GM21447 (cell line): ENCODE results near the gene ATRN.
"Not testable (repeated sequence)": the region's sequence is repeated elsewhere in the genome, so short reads cannot be mapped to it uniquely, and the experiment has no call there.

Experiments used
- ATAC-seq: cut with Tn5 transposase; IDR thresholded peaks from one replicate; pipeline ENCODE4 v1.9.1; 2021; ENCODE audit not compliant: unreplicated experiment

Gene ATRN

DNA sequence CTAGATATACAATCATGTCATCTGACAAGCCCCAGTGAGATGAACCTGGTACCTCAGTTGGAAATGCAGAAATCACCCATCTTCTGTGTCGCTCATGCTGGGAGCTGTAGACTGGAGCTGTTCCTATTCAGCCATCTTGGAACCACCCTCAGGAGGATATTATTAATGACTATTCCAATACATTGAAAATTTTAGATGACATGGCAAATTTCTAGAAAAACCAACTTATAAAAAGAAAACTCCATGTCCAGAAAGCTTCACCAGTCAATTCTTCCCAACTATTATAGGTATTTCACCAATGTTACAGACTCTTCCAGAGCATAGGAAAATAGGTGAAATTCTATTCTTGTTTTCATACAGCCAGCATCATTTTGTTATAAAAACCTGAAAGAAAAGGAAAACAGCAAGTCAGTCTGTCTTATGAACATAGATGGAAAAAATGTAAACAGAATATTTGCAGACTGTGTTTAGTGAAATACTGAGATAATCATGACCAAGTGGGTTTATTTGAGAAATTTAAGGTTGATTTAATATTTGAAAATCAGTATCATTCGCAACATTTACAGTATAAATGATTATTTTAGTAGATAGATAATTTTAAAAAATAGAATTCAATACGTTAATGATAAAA lies 43.3 kb downstream of the ATRN start:
- ATAC-seq: no peak

DNA sequence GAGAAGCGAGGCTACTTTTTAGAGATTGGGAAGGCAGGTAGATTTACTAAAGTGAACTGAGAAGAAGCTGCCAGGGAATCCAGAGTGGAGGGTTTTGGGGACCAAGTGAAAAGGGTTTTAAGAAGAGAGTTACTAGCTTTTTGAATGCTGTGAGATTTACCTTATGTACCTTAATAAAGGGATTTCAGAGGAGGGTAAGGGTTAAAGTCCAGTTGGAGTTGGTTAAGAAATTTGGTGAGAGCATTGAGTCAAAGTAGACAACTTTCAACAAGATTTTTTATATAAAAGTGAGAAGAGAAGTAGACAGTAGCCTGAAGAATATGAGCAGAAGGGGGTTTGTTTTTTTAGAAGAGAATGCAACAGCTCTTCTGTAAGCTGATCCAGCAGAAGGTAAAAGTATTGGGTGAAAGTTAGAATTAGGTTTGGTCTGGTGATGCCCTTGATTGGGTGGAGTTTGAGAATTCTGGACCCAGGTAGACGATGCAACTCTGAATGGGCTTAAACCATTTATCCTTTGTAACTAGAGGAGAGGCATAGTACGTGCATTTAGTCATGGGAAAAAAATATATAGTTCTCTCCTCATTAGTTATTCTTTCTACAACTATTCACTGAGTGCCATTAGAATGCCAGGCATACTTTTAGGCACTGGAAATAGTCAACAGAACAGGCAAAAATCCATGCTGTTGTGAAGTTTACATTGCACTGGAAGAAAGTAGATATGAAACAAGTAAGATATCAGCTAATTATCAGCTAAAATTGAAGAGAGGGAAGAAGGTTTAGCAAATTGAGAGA lies 44.8 kb downstream of the ATRN start:
- no peak for ATAC-seq

DNA sequence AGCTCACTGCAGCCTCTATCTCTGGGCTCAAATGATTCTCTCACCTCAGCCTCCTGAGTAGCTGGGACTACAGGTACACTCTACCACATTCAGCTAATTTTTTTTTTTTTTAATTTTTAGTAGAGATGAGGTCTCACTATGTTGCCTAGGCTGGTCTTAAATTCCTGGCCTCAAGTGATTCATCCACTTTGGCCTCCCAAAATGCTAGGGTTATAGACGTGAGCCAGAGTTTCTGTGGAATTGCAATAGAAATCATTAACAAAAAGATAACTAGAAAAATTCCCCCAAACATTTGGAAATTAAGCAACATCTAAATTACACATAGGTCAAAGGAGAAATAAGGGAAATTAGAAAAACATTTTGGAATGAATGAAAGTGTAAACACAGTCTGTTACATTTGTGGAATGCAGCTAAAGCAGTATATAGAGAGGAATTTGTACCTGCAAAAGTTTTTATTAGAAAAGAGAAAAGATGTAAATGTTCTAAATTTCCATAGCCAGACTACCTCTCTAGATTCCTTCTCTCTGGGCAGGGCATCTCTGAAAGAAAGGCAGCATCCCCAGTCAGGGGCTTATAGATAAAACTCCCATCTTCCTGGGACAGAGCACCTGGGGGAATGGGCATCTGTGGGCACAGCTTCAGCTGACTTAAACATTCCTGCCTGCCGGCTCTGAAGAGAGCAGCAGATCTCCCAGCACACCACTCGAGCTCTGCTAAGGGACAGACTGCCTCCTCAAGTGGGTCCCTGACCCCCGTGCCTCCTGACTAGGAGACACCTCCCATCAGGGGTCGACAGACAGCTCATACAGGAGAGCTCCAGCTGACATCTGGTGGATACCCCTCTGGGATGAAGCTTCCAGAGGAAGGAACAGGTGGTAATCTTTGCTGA lies 51.3 kb downstream of the ATRN start:
- no peak for ATAC-seq

DNA sequence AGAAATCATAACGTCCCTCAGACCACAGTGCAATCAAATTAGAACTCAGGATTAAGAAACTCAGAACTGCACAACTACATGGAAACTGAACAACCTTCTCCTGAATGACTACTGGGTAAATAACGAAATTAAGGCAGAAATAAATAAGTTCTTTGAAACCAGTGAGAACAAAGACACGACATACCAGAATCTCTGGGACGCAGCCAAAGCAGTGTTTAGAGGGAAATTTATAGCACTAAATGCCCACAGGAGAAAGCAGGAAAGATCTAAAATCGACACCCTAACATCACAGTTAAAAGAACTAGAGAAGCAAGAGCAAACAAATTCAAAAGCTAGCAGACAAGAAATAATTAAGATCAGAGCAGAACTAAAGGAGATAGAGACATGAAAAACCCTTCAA lies 53.9 kb downstream of the ATRN start:
- ATAC-seq: not testable (repeated sequence)

DNA sequence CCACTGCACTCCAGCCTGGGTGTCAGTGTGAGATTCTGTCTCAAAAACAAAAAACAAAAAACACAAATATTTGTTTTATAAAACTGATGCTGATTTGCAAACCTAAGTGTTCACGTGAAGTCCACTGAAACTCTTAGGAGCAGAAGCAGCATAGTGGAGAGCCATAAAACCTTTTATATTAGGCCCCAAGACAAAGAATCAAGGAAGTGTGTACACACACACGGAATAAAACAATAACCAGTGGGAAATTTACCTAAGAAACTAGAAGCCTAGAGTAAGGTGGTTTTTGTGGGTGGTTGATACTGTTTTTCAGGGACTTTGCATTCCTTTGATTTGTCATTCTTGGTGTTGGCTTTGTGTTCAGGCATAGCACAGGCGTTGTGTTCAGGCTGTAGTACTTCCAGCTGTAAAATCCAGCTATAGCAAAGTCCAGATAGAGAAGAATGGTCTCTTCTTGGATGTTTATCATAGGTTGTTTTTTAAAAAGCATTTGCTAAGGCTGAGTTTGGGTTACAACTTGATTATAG lies 61.3 kb downstream of the ATRN start:
- no peak for ATAC-seq

DNA sequence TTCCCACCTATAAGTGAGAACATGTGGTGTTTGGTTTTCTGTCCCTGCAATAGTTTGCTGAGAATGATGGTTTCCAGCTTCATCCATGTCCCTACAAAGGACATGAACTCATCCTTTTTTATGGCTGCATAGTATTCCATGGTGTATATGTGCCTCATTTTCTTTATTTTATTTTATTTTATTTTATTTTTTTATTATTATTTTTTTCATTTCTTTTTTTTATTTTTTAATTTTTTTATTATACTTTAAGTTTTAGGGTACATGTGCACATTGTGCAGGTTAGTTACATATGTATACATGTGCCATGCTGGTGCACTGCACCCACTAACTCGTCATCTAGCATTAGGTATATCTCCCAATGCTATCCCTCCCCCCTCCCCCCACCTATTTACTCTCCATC lies 66.9 kb downstream of the ATRN start:
- ATAC-seq: not testable (repeated sequence)

DNA sequence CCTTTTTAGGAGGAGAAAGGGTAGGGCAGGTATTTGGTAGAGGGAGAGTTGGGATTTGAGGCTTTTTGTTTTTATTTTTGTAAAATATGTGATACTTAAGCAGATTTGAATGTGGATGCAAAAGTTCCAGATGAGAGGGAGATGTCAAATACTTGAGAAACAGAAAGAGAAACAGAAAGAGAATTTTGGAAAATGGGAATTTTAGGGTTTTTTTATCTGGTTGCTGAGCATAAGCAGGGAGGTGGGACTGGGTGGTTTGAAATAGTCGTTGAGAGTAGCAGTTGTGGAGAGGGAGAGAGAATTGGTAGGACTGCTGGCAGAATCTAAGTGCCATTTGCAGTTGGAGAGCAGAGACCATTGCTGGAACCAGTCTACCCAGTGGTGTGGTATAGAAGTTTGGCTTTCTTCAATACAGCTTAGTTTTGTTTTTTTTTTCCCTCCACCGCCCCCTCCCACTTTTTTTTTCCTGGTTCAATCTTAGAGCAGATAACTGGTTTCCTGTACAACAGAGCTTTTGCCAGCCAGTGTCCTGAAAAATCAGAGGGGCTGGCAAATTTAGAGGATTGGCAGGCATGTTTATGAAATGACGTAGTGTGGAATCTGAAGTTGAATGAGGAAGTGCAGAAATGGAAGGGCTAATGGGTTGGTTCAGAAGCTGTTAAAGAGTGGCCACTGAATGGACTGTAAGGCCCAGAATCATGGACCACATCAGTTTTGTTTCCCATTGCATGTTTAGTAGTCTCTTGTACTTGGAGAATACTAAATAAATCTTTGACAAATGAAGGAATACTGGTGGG lies 68.7 kb downstream of the ATRN start:
- no peak for ATAC-seq

DNA sequence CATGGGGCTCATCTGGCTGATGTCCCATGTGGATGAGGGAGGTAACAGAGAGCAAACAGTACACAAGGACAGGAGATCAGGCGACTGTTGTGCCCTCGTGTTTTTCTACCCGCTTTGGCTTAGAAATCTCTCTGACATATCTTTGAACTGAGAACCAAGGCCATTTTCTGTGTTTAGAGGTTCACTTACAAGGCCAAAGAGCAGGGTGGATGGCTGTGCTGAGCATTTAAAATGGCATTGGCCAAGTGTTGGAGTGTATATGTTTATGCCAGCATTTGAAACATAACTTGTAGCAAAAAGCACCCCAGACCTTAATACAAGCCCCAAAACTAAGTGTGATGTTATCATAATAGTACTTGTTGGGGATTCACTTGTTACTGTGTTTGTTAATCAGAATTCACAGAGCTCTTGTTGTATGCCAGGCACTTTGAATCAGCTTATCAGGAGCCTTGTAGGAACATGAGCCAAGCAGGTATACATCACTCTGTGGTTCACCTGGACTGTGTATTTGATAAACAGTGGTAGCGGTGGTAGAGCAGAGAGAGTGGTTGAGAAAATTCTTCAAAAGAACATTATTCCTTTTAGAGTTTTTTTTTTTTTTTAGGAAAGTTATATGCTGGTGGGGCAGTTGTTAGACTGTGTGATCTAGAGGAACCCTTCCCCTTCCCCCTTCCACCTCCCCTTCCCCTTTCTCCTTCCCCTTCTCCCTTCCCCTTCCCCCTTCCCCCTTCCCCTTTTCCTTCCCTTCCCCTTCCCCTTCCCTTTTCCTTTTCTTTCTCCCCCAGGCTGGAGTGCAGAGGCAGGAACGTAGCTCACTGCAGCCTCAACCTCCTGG lies 71.3 kb downstream of the ATRN start:
- ATAC-seq: no peak

DNA sequence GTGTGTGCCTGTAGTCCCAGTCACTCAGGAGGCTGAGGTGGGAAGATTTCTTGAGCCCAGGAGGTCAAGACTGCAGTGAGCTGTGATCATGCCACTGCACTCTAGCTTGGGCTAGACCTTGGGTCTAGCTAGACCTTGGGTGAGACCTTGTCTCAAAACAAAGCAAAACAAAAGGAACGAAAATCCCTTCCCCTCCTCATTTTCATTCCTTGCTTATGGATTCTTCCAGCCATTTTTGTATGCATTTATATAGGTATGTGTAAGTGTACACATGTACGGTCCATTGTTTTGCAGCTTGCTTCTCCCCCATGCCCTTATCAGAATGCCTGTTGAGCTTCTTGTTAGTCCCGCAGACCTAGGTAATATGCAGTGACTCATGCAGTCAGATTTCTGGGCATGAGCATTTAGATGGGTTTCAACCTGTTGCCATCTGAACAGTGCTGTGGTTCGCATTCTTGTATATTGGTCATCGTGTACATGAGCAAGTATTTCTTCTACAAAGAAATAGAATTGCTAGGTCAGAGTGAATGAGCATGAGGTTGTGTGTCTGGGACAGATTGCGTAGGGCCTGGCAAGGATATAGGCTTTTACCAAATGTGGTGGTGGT lies 73.2 kb downstream of the ATRN start:
- no peak for ATAC-seq

DNA sequence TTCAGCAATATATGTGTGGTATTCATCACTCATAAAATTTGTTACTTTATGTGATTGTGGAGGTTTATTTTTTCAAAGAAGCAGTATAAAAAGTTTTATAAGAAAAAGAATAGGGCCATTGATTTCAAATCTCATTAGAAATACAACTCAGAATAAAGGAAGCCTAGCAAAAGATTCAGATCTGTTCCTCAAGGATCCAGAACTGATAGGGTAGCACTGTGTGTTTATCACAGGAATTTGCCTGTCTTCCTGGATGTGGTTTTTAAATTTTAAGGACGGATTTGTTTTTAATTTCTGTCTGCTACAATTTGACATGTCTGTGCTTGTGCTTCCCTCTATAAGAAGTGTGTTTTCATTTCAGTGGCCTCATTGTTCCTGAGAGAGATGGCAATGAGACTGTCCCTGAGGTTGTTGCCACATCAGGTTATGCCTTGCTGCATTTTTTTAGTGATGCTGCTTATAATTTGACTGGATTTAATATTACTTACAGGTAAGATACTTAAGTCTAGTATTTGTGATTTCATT lies 74.6 kb downstream of the ATRN start:
- ATAC-seq: no peak

DNA sequence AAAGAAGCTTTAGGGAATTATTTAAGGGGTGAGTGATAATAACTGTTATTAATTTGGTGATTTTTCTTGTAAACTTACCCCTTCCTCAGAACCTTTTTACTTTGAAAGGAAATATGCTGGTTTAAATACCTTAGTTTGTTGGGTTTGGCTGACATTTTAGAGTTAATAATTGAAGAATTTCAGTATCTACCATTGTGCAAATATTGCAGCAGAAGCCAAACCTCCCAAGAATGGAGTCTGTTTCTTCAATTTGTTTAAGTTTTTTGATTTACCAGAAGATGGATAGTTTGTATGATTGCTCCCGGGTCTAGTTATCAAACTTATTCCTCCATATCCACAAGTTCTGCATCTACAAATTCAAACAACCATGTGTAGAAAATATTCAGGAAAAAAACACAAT lies 77.1 kb downstream of the ATRN start:
- no peak for ATAC-seq

DNA sequence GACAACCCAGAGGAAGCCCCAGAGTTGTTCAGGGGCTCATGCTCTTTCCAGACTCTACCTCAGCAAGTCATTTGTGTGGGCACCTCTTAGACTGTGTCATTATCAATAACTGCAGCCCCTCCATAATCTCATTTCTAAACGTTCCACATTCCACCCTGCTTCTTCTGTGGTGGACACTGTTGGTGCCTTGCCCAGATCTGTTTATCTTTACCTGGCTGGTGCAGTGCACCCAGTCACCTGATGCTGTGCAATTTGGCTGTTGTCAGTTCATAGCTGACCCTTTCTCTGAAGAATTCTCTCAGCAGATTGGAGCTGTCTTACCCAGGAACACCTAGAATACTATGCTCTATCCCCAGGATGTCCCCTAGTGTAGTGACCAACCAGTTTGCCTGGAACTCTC lies 80.0 kb downstream of the ATRN start:
- ATAC-seq: no peak

DNA sequence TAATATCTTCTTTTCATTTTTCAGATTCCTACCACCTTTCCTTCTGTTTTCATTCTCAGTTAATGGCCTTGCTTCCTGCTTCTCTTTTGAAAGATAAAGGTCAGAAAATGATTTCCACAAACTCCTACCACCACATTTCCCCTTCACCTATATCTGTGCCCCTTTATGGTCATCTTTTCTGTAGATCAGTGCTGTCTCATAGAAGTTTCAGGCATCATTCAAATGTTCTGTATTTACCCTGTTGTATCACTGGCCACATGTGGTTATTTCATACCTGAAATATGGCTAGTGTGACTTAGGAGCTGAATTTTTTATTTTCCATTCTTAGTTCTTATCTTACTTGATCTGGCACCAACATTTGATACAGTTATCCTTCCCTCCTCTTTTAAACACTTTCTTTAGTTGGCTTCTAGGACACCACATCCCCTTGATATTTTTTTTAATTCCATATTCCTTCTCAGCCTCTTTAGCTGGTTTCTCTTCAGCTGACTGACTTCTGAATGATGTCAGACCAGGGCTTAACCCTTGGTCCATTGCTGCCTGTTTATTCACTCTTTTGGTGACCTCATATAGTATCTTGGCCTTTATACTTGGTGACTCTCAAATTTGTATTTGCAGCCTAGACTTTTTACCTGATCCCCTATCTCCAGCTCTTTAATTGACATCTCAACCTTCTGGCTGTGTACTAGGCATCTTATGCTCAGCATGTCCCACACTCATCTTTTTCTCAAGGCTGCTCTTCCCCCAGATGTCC lies 81.0 kb downstream of the ATRN start:
- no peak for ATAC-seq

DNA sequence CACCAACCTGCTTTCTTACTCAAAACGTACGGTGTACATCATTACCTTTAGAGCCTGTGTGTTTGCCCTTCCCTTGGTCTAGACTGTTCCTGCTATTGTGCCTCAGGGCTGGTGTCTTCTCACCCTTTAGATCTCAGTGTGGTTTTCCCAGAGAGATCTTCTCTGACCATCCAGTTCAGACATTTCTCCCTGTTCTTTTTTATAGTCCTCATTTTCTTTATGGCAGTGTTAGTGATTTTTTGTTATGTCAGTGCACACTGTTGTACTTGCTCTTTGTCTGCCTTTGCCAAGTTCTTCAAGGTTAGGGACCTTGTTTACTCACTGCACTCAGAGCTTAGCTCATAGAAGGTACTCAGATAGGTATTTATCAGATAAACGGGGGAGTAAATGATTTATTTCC lies 82.8 kb downstream of the ATRN start:
- ATAC-seq: no peak

DNA sequence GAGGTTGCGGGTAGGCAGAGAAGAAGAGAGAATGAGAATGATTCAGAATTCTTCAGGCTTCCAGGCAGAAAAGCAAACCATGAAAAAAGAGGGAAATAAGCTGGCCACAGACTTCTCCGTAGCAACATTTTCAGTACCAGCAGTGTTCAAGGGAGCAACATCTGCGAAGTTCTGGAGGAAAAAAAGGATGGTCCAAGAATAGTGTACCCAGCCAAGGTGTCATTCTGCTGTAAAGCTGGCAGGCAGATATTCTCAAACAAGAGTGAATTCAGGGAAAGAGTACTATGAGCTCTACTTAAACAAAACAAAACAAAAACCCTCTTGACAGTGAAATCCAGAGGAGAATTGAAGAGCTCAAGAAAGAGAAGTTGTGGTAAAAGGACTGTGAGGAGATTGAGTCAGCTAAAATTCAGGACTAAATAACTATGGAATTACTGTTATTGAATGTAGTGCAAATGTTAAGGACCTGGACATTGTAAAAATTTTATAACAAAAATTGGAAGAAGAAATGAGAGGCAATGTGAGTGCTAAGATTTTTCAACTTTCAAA lies 86.5 kb downstream of the ATRN start:
- ATAC-seq: no peak

DNA sequence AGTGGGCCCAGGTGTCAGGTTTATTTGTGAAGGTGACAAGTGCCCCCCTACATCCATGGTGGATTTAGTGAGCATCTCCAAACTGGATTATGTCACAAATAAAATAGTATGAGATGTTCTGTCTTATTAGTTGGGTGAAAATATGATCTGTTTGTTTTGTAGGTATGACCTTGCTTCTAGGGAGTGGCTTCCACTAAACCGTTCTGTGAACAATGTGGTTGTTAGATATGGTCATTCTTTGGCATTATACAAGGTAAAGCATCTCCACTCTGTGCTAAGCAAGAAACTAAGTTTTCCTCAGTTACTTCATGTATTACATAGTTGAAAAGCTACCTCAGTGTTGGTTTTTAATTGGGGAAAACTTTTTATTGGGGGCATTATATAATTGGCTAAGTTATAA lies 88.4 kb downstream of the ATRN start:
- ATAC-seq: no peak

DNA sequence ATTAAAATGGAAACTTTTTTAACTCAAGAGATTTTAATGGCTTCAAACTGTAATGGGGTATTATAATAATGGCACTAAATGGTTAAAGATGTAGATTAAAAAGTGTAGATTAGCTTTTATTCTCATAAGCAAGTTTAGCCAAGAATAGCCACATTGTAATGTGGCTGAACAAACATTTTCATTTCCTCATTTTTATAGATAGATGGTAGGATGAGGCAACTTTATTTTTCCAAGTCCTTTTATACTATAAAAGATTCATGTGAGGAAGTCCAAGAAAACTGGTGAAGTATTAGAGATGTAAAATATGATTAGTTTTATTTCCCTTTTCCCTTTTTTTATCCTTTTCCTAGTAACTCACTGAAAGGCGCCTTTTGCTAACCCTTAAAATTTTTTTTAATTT lies 88.8 kb downstream of the ATRN start:
- ATAC-seq: no peak

DNA sequence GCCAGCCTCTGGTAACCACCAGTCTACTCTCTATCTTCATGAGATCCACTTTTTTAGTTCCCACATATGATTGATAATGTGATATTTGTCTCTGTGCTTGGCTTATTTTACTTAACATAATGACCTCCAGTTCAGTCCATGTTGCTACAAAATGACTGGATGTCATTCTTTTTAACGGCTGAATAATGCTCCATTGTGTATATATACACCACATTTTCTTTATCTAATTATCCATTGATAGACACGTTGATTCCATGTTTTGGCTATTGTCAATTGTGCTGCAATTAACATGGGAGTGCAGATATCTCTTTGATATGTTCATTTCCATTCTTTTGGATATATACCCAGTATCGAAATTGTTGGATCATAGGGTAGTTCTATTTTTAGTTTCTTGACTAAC lies 89.3 kb downstream of the ATRN start:
- ATAC-seq: no peak
